Measurements from ENCODE around the gene SMARCA2. TPM values are rescaled to one million over a fixed set of nuclear protein-coding genes. Genes with fewer than 3 reads are reported as not detected.

SMARCA2 gene
- total RNA-seq, 4 donors from 2014 or later = 84.8 to 164 (median 91.6) TPM

DNA sequence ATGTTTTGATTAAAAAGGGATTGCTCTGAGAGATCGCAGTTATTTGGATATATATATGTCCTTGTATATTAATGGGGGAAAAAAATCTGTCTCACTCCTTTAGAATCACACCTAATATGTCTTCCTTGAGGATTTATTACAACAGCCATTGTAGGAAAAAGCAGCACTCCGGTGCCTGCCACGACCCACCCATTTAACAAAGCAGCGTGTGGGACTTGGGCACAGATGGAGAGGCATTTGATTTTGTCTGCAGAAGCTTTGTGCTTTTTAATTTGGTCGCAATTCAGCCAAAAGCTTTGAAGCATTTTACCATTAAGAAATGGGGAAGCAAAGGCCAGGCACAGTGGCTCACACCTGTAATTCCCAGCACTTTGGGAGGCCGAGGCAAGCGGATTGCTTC lies 159.2 kb downstream of the SMARCA2 start:
- ATAC-seq (ENCODE audit: low FRiP score) (no peak), DNase-seq (ENCODE audit: low spot score) (no peak)

DNA sequence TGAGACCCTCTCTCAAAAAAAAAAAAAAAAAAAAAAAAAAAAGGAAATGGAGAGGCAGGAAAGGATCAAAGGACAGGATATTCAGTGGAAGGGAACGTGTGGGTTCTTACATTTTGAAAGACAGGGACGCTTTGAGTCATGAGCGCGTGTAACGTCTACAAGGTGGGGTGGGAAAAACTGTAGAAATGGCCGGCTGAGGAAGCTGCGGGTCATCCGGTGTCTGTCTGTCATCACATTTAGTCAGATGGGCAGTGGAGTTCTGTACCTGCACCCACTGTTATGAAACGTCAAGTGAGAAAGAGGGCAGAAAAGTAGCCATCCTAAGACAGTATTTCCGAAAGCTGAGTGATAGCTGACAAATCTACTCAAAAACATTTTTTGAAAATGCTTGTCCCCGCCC lies 159.8 kb downstream of the SMARCA2 start:
- DNase-seq (ENCODE audit: low spot score) = no peak
- no peak for ATAC-seq (ENCODE audit: low FRiP score)
- TF ChIP-seq, protein P1, sequence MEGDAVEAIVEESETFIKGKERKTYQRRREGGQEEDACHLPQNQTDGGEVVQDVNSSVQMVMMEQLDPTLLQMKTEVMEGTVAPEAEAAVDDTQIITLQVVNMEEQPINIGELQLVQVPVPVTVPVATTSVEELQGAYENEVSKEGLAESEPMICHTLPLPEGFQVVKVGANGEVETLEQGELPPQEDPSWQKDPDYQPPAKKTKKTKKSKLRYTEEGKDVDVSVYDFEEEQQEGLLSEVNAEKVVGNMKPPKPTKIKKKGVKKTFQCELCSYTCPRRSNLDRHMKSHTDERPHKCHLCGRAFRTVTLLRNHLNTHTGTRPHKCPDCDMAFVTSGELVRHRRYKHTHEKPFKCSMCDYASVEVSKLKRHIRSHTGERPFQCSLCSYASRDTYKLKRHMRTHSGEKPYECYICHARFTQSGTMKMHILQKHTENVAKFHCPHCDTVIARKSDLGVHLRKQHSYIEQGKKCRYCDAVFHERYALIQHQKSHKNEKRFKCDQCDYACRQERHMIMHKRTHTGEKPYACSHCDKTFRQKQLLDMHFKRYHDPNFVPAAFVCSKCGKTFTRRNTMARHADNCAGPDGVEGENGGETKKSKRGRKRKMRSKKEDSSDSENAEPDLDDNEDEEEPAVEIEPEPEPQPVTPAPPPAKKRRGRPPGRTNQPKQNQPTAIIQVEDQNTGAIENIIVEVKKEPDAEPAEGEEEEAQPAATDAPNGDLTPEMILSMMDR (IDR thresholded peaks at IDR 0.05) = no peak

More for the DNA sequence above, 159.2 kb downstream of the SMARCA2 start:
- TF ChIP-seq, protein P1 (IDR thresholded peaks at IDR 0.05) = no peak

- DNase-seq (ENCODE audit: low spot score) = no peak
- TF ChIP-seq, protein P1 (IDR thresholded peaks at IDR 0.05) = no peak
- ATAC-seq (ENCODE audit: low FRiP score) = no peak
These were observed 162.0 kb downstream of the SMARCA2 start for GRCh38 chr9:2177121-2177520.

- TF ChIP-seq, protein P1 (IDR thresholded peaks at IDR 0.05) = no peak
- DNase-seq (ENCODE audit: low spot score) (no peak), ATAC-seq (ENCODE audit: low FRiP score) (no peak)
These were observed 163.0 kb downstream of the SMARCA2 start for GRCh38 chr9:2178034-2178734.

DNA sequence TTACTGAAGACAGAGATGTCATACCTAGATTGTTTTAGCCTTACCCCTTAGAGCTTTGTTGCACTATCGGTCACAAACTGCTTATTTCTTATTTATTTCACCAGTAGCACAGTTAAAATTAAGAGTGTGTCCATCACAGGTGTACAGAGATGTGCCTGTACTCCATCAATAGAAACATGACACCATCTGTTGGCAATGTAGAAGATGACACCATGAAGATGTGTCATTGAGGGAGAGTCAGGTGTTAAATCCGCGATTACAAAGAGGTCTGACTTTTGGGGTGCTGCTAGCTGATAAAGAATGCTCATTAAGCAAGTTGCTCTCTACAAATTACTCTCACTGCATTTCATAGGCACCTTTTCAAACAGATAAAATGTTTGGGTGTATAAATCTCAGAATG lies 164.4 kb downstream of the SMARCA2 start:
- TF ChIP-seq, protein P1 (IDR thresholded peaks at IDR 0.05) = no peak
- DNase-seq (ENCODE audit: low spot score) (no peak), ATAC-seq (ENCODE audit: low FRiP score) (no peak)

DNA sequence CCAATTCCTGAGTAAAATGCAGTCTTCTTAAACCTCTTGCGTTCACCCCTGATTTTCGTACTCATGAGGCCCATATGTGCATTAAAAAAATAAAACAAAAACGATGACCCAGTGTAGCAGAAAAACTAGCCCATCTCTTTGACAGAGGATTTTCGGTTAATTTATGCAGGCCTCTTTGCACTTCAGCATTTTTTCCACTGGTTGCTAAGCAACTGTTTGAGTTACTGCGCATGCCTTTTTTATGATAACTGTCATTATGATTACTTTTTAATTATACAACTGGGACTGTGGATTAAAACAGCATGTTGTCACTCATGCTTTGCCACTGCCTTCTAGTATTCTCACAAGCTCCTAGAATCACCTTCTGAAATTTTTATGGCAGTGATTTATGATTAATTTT lies 165.0 kb downstream of the SMARCA2 start:
- ATAC-seq (ENCODE audit: low FRiP score) = no peak
- DNase-seq (ENCODE audit: low spot score) = no peak
- TF ChIP-seq, protein P1 (IDR thresholded peaks at IDR 0.05) = no peak

DNA sequence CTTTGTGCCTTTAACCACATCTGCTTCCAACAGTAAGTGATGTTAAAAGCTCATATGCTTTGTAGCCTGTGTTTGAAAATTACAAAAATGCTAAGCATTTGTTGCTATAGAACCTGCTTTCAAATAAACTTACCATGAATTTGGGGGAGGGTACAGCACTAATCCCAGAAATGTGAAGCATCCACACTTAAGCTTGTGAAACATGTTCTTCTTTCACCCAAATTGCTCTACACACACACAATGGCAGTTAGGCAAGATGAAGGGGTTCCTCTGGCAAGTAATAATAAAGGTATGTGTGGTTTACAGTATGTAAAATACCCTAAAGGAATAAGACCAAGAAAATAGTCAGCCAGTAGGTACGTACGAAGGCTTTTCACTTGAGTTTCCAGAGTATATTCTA lies 165.6 kb downstream of the SMARCA2 start:
- DNase-seq (ENCODE audit: low spot score) (no peak), ATAC-seq (ENCODE audit: low FRiP score) (no peak)
- TF ChIP-seq, protein P1 (IDR thresholded peaks at IDR 0.05) = no peak

All from omental fat pad (tissue), 4 donors.